HG03159 (cell line): Measurements from ENCODE around the gene TMEM174.

Experiments
- ATAC-seq: cut with Tn5 transposase; IDR thresholded peaks from one replicate; pipeline ENCODE4 v1.9.1; 2021; ENCODE audit warnings: mild to moderate bottlenecking, moderate library complexity; ENCODE audit not compliant: unreplicated experiment

The TMEM174 gene

GRCh38 chr5:73152411-73153388 lies 20.3 kb upstream of the TMEM174 start:
- ATAC-seq: no peak

- ATAC-seq: no peak
These were observed 19.5 kb upstream of the TMEM174 start for GRCh38 chr5:73153513-73153912.

GRCh38 chr5:73154208-73155006 lies 18.6 kb upstream of the TMEM174 start:
- ATAC-seq: no peak

- ATAC-seq: no peak
These were observed 17.4 kb upstream of the TMEM174 start for GRCh38 chr5:73155271-73156222.

- ATAC-seq: no peak
These were observed 15.3 kb upstream of the TMEM174 start for GRCh38 chr5:73157414-73158303.

- ATAC-seq: no peak
These were observed 14.7 kb upstream of the TMEM174 start for GRCh38 chr5:73158313-73158712.

GRCh38 chr5:73160239-73160671 lies 12.7 kb upstream of the TMEM174 start:
- ATAC-seq: peak; percentile 92

- ATAC-seq: no peak
These were observed 2.5 kb upstream of the TMEM174 start for GRCh38 chr5:73170522-73170921.

GRCh38 chr5:73171495-73171894 lies 1.5 kb upstream of the TMEM174 start:
- ATAC-seq: no peak

GRCh38 chr5:73174100-73174815 lies 1.3 kb downstream of the TMEM174 start:
- no peak for ATAC-seq

GRCh38 chr5:73176250-73176649 lies 3.3 kb downstream of the TMEM174 start:
- ATAC-seq: no peak

- no peak for ATAC-seq
These were observed 5.3 kb downstream of the TMEM174 start for GRCh38 chr5:73178265-73178664.

- no peak for ATAC-seq
These were observed 6.7 kb downstream of the TMEM174 start for GRCh38 chr5:73179730-73180129.

GRCh38 chr5:73180566-73180965 lies 7.6 kb downstream of the TMEM174 start:
- ATAC-seq: no peak

- no peak for ATAC-seq
These were observed 9.3 kb downstream of the TMEM174 start for GRCh38 chr5:73182307-73182706.

GRCh38 chr5:73183000-73183399 lies 10.0 kb downstream of the TMEM174 start:
- ATAC-seq: no peak

- ATAC-seq: no peak
These were observed 10.5 kb downstream of the TMEM174 start for GRCh38 chr5:73183481-73183891.

- ATAC-seq: no peak
These were observed 14.0 kb downstream of the TMEM174 start for GRCh38 chr5:73186976-73187375.
